H1 (cell line): ENCODE results near the gene TMEM117. TPM values are rescaled to one million over a fixed set of nuclear protein-coding genes. Genes with fewer than 3 reads are reported as not detected.

Experiments used
- CTCF ChIA-PET: fragments of 300-600 bp; sonication (Branson Sonifier 250); formaldehyde crosslinking; loops from one replicate; lab custom pipeline; 2021; ENCODE audit not compliant: partially characterized antibody; lab: Charles Lee
- POLR2A ChIA-PET: fragments of 300-600 bp; sonication (Branson Sonifier 250); formaldehyde crosslinking; loops from one replicate; lab custom pipeline; 2021; ENCODE audit warnings: inconsistent platforms; ENCODE audit not compliant: partially characterized antibody; lab: Charles Lee
- DNase-seq, 2 experiments: peaks; one replicate each; pipeline versions ENCODE4 v3.0.0 to v3.0.0-alpha.2; 2010 to 2022; ENCODE audit warnings: low spot score in 2 of 2, low read depth in 1 of 2, mixed read lengths in 1 of 2
- FAIRE-seq: peaks from 2 replicates; lab custom pipeline; 2011; peaks lifted over from hg19 to GRCh38; lab: Jason Lieb, UNC
- H2AFZ ChIP-seq: 2 replicates; pipeline ENCODE4 v1.8.1; 2012; ENCODE audit warnings: low read length, inconsistent platforms
- H2AK5ac ChIP-seq: 2 replicates; pipeline ENCODE4 v1.6.1; 2013; ENCODE audit warnings: low read depth, low read length
- H2BK120ac ChIP-seq: replicated peaks from 2 replicates; pipeline ENCODE3; 2013; ENCODE audit warnings: low read depth, low read length, inconsistent platforms
- H2BK12ac ChIP-seq: 2 replicates; pipeline ENCODE4 v1.6.1; 2013; ENCODE audit warnings: low read depth, low read length
- H2BK15ac ChIP-seq: 2 replicates; pipeline ENCODE4 v1.6.1; 2013; ENCODE audit warnings: low read length
- H2BK20ac ChIP-seq: 2 replicates; pipeline ENCODE4 v1.6.1; 2013; ENCODE audit warnings: low read length
- H2BK5ac ChIP-seq: 2 replicates; pipeline ENCODE4 v1.6.1; 2013; ENCODE audit warnings: low read depth, low read length
- H3K14ac ChIP-seq: 2 replicates; pipeline ENCODE4 v1.6.1; 2013; ENCODE audit warnings: inconsistent platforms; ENCODE audit not compliant: insufficient read length
- H3K18ac ChIP-seq: 2 replicates; pipeline ENCODE4 v1.6.1; 2013; ENCODE audit warnings: low read length; ENCODE audit errors: extremely low read depth
- H3K23ac ChIP-seq: 2 replicates; pipeline ENCODE4 v1.6.1; 2013; ENCODE audit warnings: inconsistent platforms; ENCODE audit not compliant: insufficient read length
- H3K23me2 ChIP-seq: 2 replicates; pipeline ENCODE4 v1.6.1; 2013; ENCODE audit warnings: low read depth, low read length
- H3K27ac ChIP-seq: 2 replicates; pipeline ENCODE4 v1.6.1; 2011; ENCODE audit warnings: low read depth, low read length, inconsistent platforms
- H3K27me3 ChIP-seq, 4 experiments: replicated peaks in 1 of 4; 1 replicate in 1 of 4; 2 replicates in 3 of 4; pipeline versions ENCODE4 v1.6.1 to v1.8.1; 2011 to 2013; ENCODE audit warnings: low read length in 3 of 4, mild to moderate bottlenecking in 3 of 4, inconsistent platforms in 2 of 4, mixed read lengths in 2 of 4, moderate library complexity in 1 of 4; ENCODE audit not compliant: control insufficient read depth in 3 of 4, insufficient read depth in 3 of 4; ENCODE audit errors: extremely low read depth in 1 of 4
- H3K36me3 ChIP-seq, 4 experiments: 2 replicates each; pipeline versions ENCODE4 v1.6.1 to v1.8.1; 2011 to 2013; ENCODE audit warnings: mild to moderate bottlenecking in 4 of 4, low read length in 3 of 4, moderate library complexity in 2 of 4, control low read depth in 1 of 4, inconsistent platforms in 1 of 4; ENCODE audit not compliant: insufficient read depth in 4 of 4, control insufficient read depth in 2 of 4
- H3K4ac ChIP-seq: replicated peaks from 2 replicates; pipeline ENCODE3; 2013; ENCODE audit warnings: low read length, low read depth, mixed read lengths, inconsistent platforms; ENCODE audit not compliant: insufficient read length
- H3K4me1 ChIP-seq, 4 experiments: replicated peaks in 1 of 4; 1 replicate in 1 of 4; 2 replicates in 3 of 4; pipeline versions ENCODE4 v1.6.1 to v1.8.1; 2011 to 2013; ENCODE audit warnings: low read length in 3 of 4, inconsistent platforms in 2 of 4, mixed read lengths in 1 of 4; ENCODE audit not compliant: insufficient read depth in 4 of 4, control insufficient read depth in 3 of 4
- H3K4me2 ChIP-seq, 2 experiments: 2 replicates each; pipeline versions ENCODE4 v1.6.1 to v1.8.1; 2011 to 2013; ENCODE audit warnings: low read depth in 2 of 2, low read length in 2 of 2, control low read depth in 1 of 2, inconsistent platforms in 1 of 2, mild to moderate bottlenecking in 1 of 2; ENCODE audit not compliant: insufficient read depth in 1 of 2
- H3K4me3 ChIP-seq, 4 experiments: fragments of 200-600, 300-600 bp in 1 of 4; sonication (generic), shearing (Covaris generic), sonication (Bioruptor Twin) in 1 of 4; 2 replicates each; pipeline versions ENCODE4 v1.5.1 to v1.8.1; 2011 to 2016; ENCODE audit warnings: low read length in 4 of 4, low read depth in 3 of 4, control low read depth in 2 of 4, inconsistent platforms in 2 of 4, mild to moderate bottlenecking in 2 of 4, mixed read lengths in 1 of 4, moderate library complexity in 1 of 4; ENCODE audit not compliant: insufficient read depth in 2 of 4; ENCODE audit errors: extremely low read depth in 1 of 4
- H3K56ac ChIP-seq: replicated peaks from 2 replicates; pipeline ENCODE3; 2013; ENCODE audit warnings: low read depth, mild to moderate bottlenecking, mixed read lengths, low read length, inconsistent platforms; ENCODE audit not compliant: insufficient read length
- H3K79me1 ChIP-seq: 2 replicates; pipeline ENCODE4 v1.6.1; 2013; ENCODE audit warnings: low read depth, low read length, control low read depth
- H3K79me2 ChIP-seq, 2 experiments: 2 replicates each; pipeline versions ENCODE4 v1.6.1 to v1.8.1; 2012 to 2013; ENCODE audit warnings: low read length in 2 of 2, mild to moderate bottlenecking in 2 of 2, inconsistent platforms in 1 of 2; ENCODE audit not compliant: insufficient read depth in 2 of 2, control insufficient read depth in 1 of 2
- H3K9ac ChIP-seq, 4 experiments: replicated peaks in 1 of 4; 1 replicate in 1 of 4; 2 replicates in 3 of 4; pipeline versions ENCODE4 v1.6.1 to v1.8.1; 2011 to 2013; ENCODE audit warnings: low read depth in 3 of 4, low read length in 3 of 4, control low read depth in 2 of 4, mild to moderate bottlenecking in 2 of 4, moderate library complexity in 2 of 4, inconsistent platforms in 1 of 4; ENCODE audit errors: extremely low read depth in 1 of 4
- H3K9me3 ChIP-seq, 2 experiments: 2 replicates each; pipeline versions ENCODE4 v1.6.1 to v1.8.1; 2012 to 2013; ENCODE audit warnings: mild to moderate bottlenecking in 2 of 2, moderate library complexity in 2 of 2, control low read depth in 1 of 2, inconsistent platforms in 1 of 2, low read depth in 1 of 2, low read length in 1 of 2, mixed read lengths in 1 of 2; ENCODE audit not compliant: insufficient read depth in 2 of 2
- H4K20me1 ChIP-seq, 2 experiments: replicated peaks in 1 of 2; 2 replicates each; pipeline versions ENCODE3 to v1.8.1; 2011 to 2013; ENCODE audit warnings: inconsistent platforms in 2 of 2, low read length in 2 of 2, mild to moderate bottlenecking in 1 of 2; ENCODE audit not compliant: insufficient read depth in 2 of 2, control insufficient read depth in 1 of 2
- H4K5ac ChIP-seq: 2 replicates; pipeline ENCODE4 v1.6.1; 2013; ENCODE audit warnings: low read length, low read depth, mixed read lengths, inconsistent platforms; ENCODE audit not compliant: insufficient read length
- H4K8ac ChIP-seq: 2 replicates; pipeline ENCODE4 v1.8.0; 2013; ENCODE audit warnings: mild to moderate bottlenecking, moderate library complexity, low read length, inconsistent platforms; ENCODE audit not compliant: insufficient read depth; ENCODE audit errors: extremely low read depth
- H4K91ac ChIP-seq: replicated peaks from 2 replicates; pipeline ENCODE3; 2013; ENCODE audit warnings: low read length, mixed read lengths, inconsistent platforms; ENCODE audit not compliant: insufficient read length
- WGBS, 2 experiments: shearing (Covaris generic) in 1 of 2; methylation state at CpG; one replicate each; pipeline versions ENCODE4 v1.1.6 to v1.1.7; 2013 to 2015; ENCODE audit warnings: low lambda C conversion rate in 2 of 2, mixed read lengths in 2 of 2, inconsistent platforms in 1 of 2, low coverage in 1 of 2, missing lambda C conversion rate in 1 of 2; ENCODE audit not compliant: insufficient replicate concordance in 2 of 2, insufficient coverage in 1 of 2, insufficient read length in 1 of 2; ENCODE audit errors: extremely low coverage in 1 of 2, missing lambda C conversion rate in 1 of 2; 5-methylcytosine and 5-hydroxymethylcytosine counted together
- polyA plus RNA-seq, 7 experiments: library from polyadenylated mRNA; depleted of rRNA in 3 of 7; stranded (reverse) in 5 of 7; unstranded in 2 of 7; fragments of >200 nt in 5 of 7; fragments of 200-250 nt in 2 of 7; gene quantifications; 1 replicate in 5 of 7; 2 replicates in 1 of 7; 4 replicates in 1 of 7; pipeline versions ENCODE4 v1.2.1 to v1.2.3, GENCODE V29; 2011 to 2013; ENCODE audit warnings: missing spikeins in 2 of 7, mixed read lengths in 2 of 7
- total RNA-seq: library from RNA; stranded (reverse); fragmentation: NEBNext Ultra II Directional; extraction: Animal tissue kit (Norgen Biotek cat#: 25700); gene quantifications from 2 replicates; pipeline ENCODE4 v1.2.1, GENCODE V29; 2021

The TMEM117 gene
- total and polyA plus RNA-seq, 2 of the 8 experiments (the other 6 are each of a cell fraction or from before 2014, with no cell fraction given) = 0.80 to 1.4 TPM

DNA sequence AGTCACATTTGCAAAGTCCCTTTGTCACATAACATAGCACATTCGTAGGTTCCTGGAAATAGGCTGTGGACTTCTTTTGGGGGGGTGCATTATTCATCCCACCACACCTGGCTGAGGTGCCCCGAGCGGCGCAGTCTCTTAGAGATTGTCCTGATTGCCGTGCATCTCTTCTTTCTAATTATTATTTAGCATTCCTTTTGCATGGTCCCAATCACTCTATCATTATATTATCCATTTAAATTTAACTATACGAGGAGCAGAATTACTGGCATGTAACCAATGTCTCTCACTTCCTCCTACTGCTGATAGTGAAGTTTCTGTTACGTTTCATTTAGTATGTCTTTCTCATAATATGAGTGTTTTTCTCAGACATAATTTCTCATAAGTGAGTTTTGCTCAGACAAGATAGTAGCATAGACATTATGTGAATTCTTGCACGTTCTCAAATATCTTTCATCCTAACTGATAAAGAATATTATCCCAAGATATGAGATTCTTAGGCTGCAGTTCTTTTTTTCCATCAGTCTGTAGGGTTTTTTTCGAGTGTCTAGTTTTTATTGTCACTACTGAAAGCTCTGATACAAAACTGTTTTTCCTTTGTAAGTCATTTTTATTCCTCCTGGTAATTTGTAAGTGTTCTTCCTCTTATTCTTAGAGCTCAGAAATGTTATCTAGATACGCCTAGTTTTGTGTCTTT lies 595.9 kb downstream of the TMEM117 start:
- Histone ChIP-seq H4K8ac (no peak overlapping the region), H3K79me1 (no peaks in the 10 kb centered on the region), H3K23ac (no peak overlapping the region), H3K23me2 (no peaks in the 10 kb centered on the region), H2BK20ac (no peak overlapping the region), H4K5ac (no peak overlapping the region), H3K4me2 (no peak overlapping the region), H4K20me1 (no peaks in the 10 kb centered on the region), H4K91ac (no peak overlapping the region), H2BK5ac (no peak overlapping the region), H3K14ac (no peak overlapping the region), H3K79me2 (no peaks in the 10 kb centered on the region), H3K4me3 (no peak overlapping the region), H3K36me3 (no peaks in the 10 kb centered on the region), H3K56ac (no peak overlapping the region), H3K27ac (no peak overlapping the region), H2BK15ac (no peak overlapping the region), H3K9me3 (peaks cover 0 to 2% of the 10 kb centered on the region in 2 experiments; a peak in 1 of 4 replicates), H2BK12ac (no peak overlapping the region), H2AFZ (no peak overlapping the region), H2BK120ac (no peak overlapping the region), H3K4ac (no peak overlapping the region), H3K9ac (no peak overlapping the region), H3K18ac (no peak overlapping the region), H3K4me1 (peaks cover 2 to 10% (median 8%) of the 10 kb centered on the region in 4 experiments; a peak in 6 of 7 replicates), H3K27me3 (no peaks in the 10 kb centered on the region), H2AK5ac (no peak overlapping the region)
- FAIRE-seq (no peak), DNase-seq (no peak)
- 88% methylated on average over 10 of the region's 10 CpGs; no CpG with 5 or more reads in 1 of the 2 experiments for WGBS, 2 experiments
- POLR2A ChIA-PET = no interaction called here
- CTCF ChIA-PET = interaction anchor here (1.4 kb wide), 1 partner anchor 66 kb away, joined by 3 read pairs; no protein-coding TSS in a partner anchor
